Measurements from ENCODE around the gene SLC33A1. TPM values are rescaled to one million over a fixed set of nuclear protein-coding genes. Genes with fewer than 3 reads are reported as not detected.

SLC33A1 gene
- total and polyA plus RNA-seq, 2 of the 8 experiments (the other 6 are each of a cell fraction or from before 2014, with no cell fraction given): 15.6 to 24.2 TPM

DNA sequence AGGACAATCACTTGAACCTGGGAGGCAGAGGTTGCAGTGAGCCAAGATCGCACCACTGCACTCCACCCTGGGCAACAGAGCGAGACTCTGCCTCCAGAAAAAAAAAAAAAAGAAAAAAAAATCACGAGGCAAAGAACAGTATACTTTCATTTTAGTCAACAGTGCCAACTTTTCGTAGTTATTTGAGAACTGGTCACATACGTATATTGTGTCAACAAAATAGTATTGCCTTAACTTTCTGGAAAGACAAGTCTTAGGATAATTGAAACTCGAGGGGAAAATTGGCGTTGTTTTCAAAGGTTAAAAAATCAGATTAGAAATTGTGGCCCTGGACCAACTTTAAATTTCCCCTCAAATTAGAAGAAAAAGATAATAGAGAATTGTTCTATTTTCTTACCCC is 30.1 kb upstream of the SLC33A1 start:
- H3K56ac ChIP-seq (replicated peaks; ENCODE audit: insufficient read length, low read depth, low read length): no peak overlapping the region
- CTCF ChIA-PET (ENCODE audit: partially characterized antibody): interaction anchor here (1.2 to 1.4 kb wide), 2 partner anchors 11 to 78 kb away, joined by 3 to 6 read pairs; partner anchors contain the start of gene C3orf33
- H4K8ac ChIP-seq (ENCODE audit: extremely low read depth, insufficient read depth, low read length): no peak overlapping the region
- H3K23me2 ChIP-seq (ENCODE audit: low read depth, low read length): no peaks in the 10 kb centered on the region
- no peak overlapping the region for H2BK120ac ChIP-seq (replicated peaks; ENCODE audit: low read depth, low read length)
- no peak overlapping the region for H2AFZ ChIP-seq (ENCODE audit: low read length)
- no peaks in the 10 kb centered on the region for H3K36me3 ChIP-seq (ENCODE audit: control insufficient read depth in 2 of 4, insufficient read depth in 4 of 4, low read length in 3 of 4)
- no peak overlapping the region for H4K91ac ChIP-seq (replicated peaks; ENCODE audit: insufficient read length, low read length)
- H2BK15ac ChIP-seq (ENCODE audit: low read length): no peak overlapping the region
- no peak overlapping the region for H3K4me2 ChIP-seq (ENCODE audit: insufficient read depth in 1 of 2, low read depth in 2 of 2, low read length in 2 of 2)
- no peak overlapping the region for H2BK5ac ChIP-seq (ENCODE audit: low read depth, low read length)
- H3K23ac ChIP-seq (ENCODE audit: insufficient read length): no peak overlapping the region
- DNase-seq (ENCODE audit: low read depth in 1 of 2, low spot score in 2 of 2) (no peak), FAIRE-seq (no peak)
- WGBS, 2 experiments (ENCODE audit: extremely low coverage in 1 of 2, insufficient coverage in 1 of 2, insufficient read length in 1 of 2, insufficient replicate concordance in 2 of 2, low coverage in 1 of 2, low lambda C conversion rate in 2 of 2, missing lambda C conversion rate in 1 of 2): 84% methylated on average over 6 of the region's 7 CpGs; no CpG with 5 or more reads in 1 of the 2 experiments
- H3K27ac ChIP-seq (ENCODE audit: low read depth, low read length): no peak overlapping the region
- H3K79me1 ChIP-seq (ENCODE audit: low read depth, low read length): 0 out of 2 replicates have a peak, but pooled peaks cover 2% of the 10 kb centered on the region
- no peaks in the 10 kb centered on the region for H3K9me3 ChIP-seq (ENCODE audit: insufficient read depth in 2 of 2, low read depth in 1 of 2, low read length in 1 of 2)
- no peak overlapping the region for H4K5ac ChIP-seq (ENCODE audit: insufficient read length, low read depth, low read length)
- H2BK12ac ChIP-seq (ENCODE audit: low read depth, low read length): no peak overlapping the region
- H3K18ac ChIP-seq (ENCODE audit: extremely low read depth, low read length): no peak overlapping the region
- H4K20me1 ChIP-seq (replicated peaks in 1 of 2; ENCODE audit: control insufficient read depth in 1 of 2, insufficient read depth in 2 of 2, low read length in 2 of 2): peaks cover 8 to 11% of the 10 kb centered on the region in 2 experiments
- H3K4ac ChIP-seq (replicated peaks; ENCODE audit: insufficient read length, low read depth, low read length): no peak overlapping the region
- POLR2A ChIA-PET (ENCODE audit: partially characterized antibody): interaction anchor here (1.4 kb wide), 1 partner anchor 12 kb away, joined by 6 read pairs; no protein-coding TSS in a partner anchor
- H3K14ac ChIP-seq (ENCODE audit: insufficient read length): no peak overlapping the region
- H3K9ac ChIP-seq (replicated peaks in 1 of 4; ENCODE audit: extremely low read depth in 1 of 4, low read depth in 3 of 4, low read length in 3 of 4): no peak overlapping the region
- no peak overlapping the region for H2BK20ac ChIP-seq (ENCODE audit: low read length)
- no peak overlapping the region for H2AK5ac ChIP-seq (ENCODE audit: low read depth, low read length)
- no peaks in the 10 kb centered on the region; a peak in 1 of 7 replicates for H3K4me1 ChIP-seq (replicated peaks in 1 of 4; ENCODE audit: control insufficient read depth in 3 of 4, insufficient read depth in 4 of 4, low read length in 3 of 4)
- peaks cover 5 to 99% of the 10 kb centered on the region in 2 experiments for H3K79me2 ChIP-seq (ENCODE audit: control insufficient read depth in 1 of 2, insufficient read depth in 2 of 2, low read length in 2 of 2)
- H3K27me3 ChIP-seq (replicated peaks in 1 of 4; ENCODE audit: control insufficient read depth in 3 of 4, extremely low read depth in 1 of 4, insufficient read depth in 3 of 4, low read length in 3 of 4): no peaks in the 10 kb centered on the region
- H3K4me3 ChIP-seq (ENCODE audit: extremely low read depth in 1 of 4, insufficient read depth in 2 of 4, low read depth in 3 of 4, low read length in 4 of 4): no peak overlapping the region
- TF ChIP-seq BCL11A (IDR thresholded peaks at IDR 0.05; ENCODE audit: low read depth in 2 of 2, low read length in 2 of 2) (no peak), SIN3A (conservative IDR thresholded peaks at IDR 0.05 in 1 of 2, IDR thresholded peaks at IDR 0.05 in 1 of 2; ENCODE audit: low read depth in 1 of 2, low read length in 2 of 2) (no peak), POU5F1 (IDR thresholded peaks at IDR 0.05; ENCODE audit: low read depth, low read length) (no peak), SUZ12 (IDR thresholded peaks at IDR 0.05; ENCODE audit: low read length) (no peak), CHD2 (IDR thresholded peaks at IDR 0.05; ENCODE audit: low read length) (no peak), RFX5 (IDR thresholded peaks at IDR 0.05; ENCODE audit: borderline replicate concordance, low read depth, low read length) (no peak), KDM1A (IDR thresholded peaks at IDR 0.05; ENCODE audit: borderline replicate concordance, low read length) (no peak), EP300 (IDR thresholded peaks at IDR 0.05; ENCODE audit: borderline replicate concordance in 1 of 2, low read depth in 2 of 2, low read length in 2 of 2) (no peak), SIX5 (IDR thresholded peaks at IDR 0.05; ENCODE audit: low read depth, low read length) (no peak)
- TF ChIP-seq, protein P1, sequence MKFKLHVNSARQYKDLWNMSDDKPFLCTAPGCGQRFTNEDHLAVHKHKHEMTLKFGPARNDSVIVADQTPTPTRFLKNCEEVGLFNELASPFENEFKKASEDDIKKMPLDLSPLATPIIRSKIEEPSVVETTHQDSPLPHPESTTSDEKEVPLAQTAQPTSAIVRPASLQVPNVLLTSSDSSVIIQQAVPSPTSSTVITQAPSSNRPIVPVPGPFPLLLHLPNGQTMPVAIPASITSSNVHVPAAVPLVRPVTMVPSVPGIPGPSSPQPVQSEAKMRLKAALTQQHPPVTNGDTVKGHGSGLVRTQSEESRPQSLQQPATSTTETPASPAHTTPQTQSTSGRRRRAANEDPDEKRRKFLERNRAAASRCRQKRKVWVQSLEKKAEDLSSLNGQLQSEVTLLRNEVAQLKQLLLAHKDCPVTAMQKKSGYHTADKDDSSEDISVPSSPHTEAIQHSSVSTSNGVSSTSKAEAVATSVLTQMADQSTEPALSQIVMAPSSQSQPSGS (IDR thresholded peaks at IDR 0.05; ENCODE audit: low read length): no peak
- TF ChIP-seq, protein P2, sequence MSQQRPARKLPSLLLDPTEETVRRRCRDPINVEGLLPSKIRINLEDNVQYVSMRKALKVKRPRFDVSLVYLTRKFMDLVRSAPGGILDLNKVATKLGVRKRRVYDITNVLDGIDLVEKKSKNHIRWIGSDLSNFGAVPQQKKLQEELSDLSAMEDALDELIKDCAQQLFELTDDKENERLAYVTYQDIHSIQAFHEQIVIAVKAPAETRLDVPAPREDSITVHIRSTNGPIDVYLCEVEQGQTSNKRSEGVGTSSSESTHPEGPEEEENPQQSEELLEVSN (IDR thresholded peaks at IDR 0.05): no peak
